GOT3 (cell line): ENCODE results near the gene NCAPD3.

ENCODE experiments used
- DNase-seq: peaks from one replicate; lab custom pipeline; 2025; ENCODE audit warnings: mixed read lengths; lab: John Stamatoyannopoulos, UW

The NCAPD3 gene

GRCh38 chr11:134252346-134253187 lies 28.8 kb upstream of the NCAPD3 start:
- no peak for DNase-seq

GRCh38 chr11:134250675-134251074 lies 26.9 kb upstream of the NCAPD3 start:
- no peak for DNase-seq

GRCh38 chr11:134250246-134250645 lies 26.5 kb upstream of the NCAPD3 start:
- DNase-seq: no peak

- no peak for DNase-seq
Measured at GRCh38 chr11:134248910-134249480, 25.2 kb upstream of the NCAPD3 start.

GRCh38 chr11:134246678-134247077 lies 22.9 kb upstream of the NCAPD3 start:
- no peak for DNase-seq

GRCh38 chr11:134246100-134246499 lies 22.3 kb upstream of the NCAPD3 start:
- no peak for DNase-seq

GRCh38 chr11:134245434-134245833 lies 21.7 kb upstream of the NCAPD3 start:
- DNase-seq: no peak

- DNase-seq: no peak
Measured at GRCh38 chr11:134244593-134244992, 20.8 kb upstream of the NCAPD3 start.

- DNase-seq: no peak
Measured at GRCh38 chr11:134243913-134244312, 20.1 kb upstream of the NCAPD3 start.

GRCh38 chr11:134242376-134242775 lies 18.6 kb upstream of the NCAPD3 start:
- DNase-seq: no peak

GRCh38 chr11:134240592-134240991 lies 16.8 kb upstream of the NCAPD3 start:
- DNase-seq: no peak

GRCh38 chr11:134238956-134239355 lies 15.2 kb upstream of the NCAPD3 start:
- DNase-seq: no peak

GRCh38 chr11:134237557-134237922 lies 13.8 kb upstream of the NCAPD3 start:
- DNase-seq: no peak

- DNase-seq: no peak
Measured at GRCh38 chr11:134236834-134237556, 13.2 kb upstream of the NCAPD3 start.

GRCh38 chr11:134235399-134235798 lies 11.6 kb upstream of the NCAPD3 start:
- DNase-seq: no peak

GRCh38 chr11:134233729-134234179 lies 10.0 kb upstream of the NCAPD3 start:
- DNase-seq: no peak

GRCh38 chr11:134231958-134232659 lies 8.3 kb upstream of the NCAPD3 start:
- no peak for DNase-seq

- no peak for DNase-seq
Measured at GRCh38 chr11:134230339-134230738, 6.6 kb upstream of the NCAPD3 start.

- DNase-seq: no peak
Measured at GRCh38 chr11:134229126-134229790, 5.5 kb upstream of the NCAPD3 start.

- no peak for DNase-seq
Measured at GRCh38 chr11:134228625-134229024, 4.9 kb upstream of the NCAPD3 start.

GRCh38 chr11:134226806-134227325 lies 3.1 kb upstream of the NCAPD3 start:
- DNase-seq: no peak
